ENCODE results near the gene LDB3. TPM values are rescaled to one million over a fixed set of nuclear protein-coding genes. Genes with fewer than 3 reads are reported as not detected.
A peak's percentile ranks its signal among the peaks of the same experiment; 100 is the strongest.

The LDB3 gene
- total and polyA plus RNA-seq, 9 of the 15 experiments (the other 6 are each of a cell fraction or from before 2014, with no cell fraction given): 0.03 TPM; not detected in 8

GRCh38 chr10:86755740-86756510, 87.6 kb downstream of the LDB3 start (continued):
- TF ChIP-seq TAF7 (tag; IDR thresholded peaks at IDR 0.05) (no peak), DPF2 (IDR thresholded peaks at IDR 0.05) (no peak; the same call in 1 of the 2 replicates), PREB (CRISPR knock-in tag; IDR thresholded peaks at IDR 0.05) (no peak), HDAC1 (IDR thresholded peaks at IDR 0.05) (no peak), YY1 (IDR thresholded peaks at IDR 0.05; ENCODE audit: borderline replicate concordance in 1 of 3, control insufficient read depth in 1 of 3, extremely low read depth in 1 of 3, insufficient read depth in 3 of 3, insufficient read length in 1 of 3, insufficient replicate concordance in 2 of 3, low read depth in 1 of 3, low read length in 2 of 3) (peak in 2 of 3 experiments; percentile 48 to 69), CHD2 (IDR thresholded peaks at IDR 0.05; ENCODE audit: low read depth, low read length) (peak; percentile 23; the same call in 1 of the 2 replicates), SMAD1 (IDR thresholded peaks at IDR 0.05; ENCODE audit: low read depth, low read length, partially characterized antibody) (no peak), ZBTB33 (CRISPR knock-in tag; IDR thresholded peaks at IDR 0.05) (no peak), HMGXB4 (CRISPR knock-in tag; IDR thresholded peaks at IDR 0.05) (no peak), ZFX (CRISPR knock-in tag; IDR thresholded peaks at IDR 0.05) (peak; percentile 90), NELFE (IDR thresholded peaks at IDR 0.05; ENCODE audit: insufficient read depth, insufficient read length) (no peak), NR0B1 (IDR thresholded peaks at IDR 0.05; ENCODE audit: partially characterized antibody) (no peak), ZNF778 (CRISPR knock-in tag; IDR thresholded peaks at IDR 0.05) (no peak), POLR2G (IDR thresholded peaks at IDR 0.05; ENCODE audit: low read depth, low read length) (peak; percentile 90), MYBL2 (IDR thresholded peaks at IDR 0.05; ENCODE audit: low read depth) (no peak), MYBL2 (CRISPR knock-in tag; IDR thresholded peaks at IDR 0.05; ENCODE audit: borderline replicate concordance) (no peak)
